Measurements from ENCODE around the gene TSPY1.
"Not testable (repeated sequence)": the region's sequence is repeated elsewhere in the genome, so short reads cannot be mapped to it uniquely, and the experiment has no call there.

The TSPY1 gene

GRCh38 chrY:9466655-9467054, at the start of gene TSPY1:
TSS of gene TSPY1 (plus strand) at chrY:9466955. CDS start at chrY:9467001, 46 bp downstream.
- DNase-seq, result not testable (repeated sequence)

DNA sequence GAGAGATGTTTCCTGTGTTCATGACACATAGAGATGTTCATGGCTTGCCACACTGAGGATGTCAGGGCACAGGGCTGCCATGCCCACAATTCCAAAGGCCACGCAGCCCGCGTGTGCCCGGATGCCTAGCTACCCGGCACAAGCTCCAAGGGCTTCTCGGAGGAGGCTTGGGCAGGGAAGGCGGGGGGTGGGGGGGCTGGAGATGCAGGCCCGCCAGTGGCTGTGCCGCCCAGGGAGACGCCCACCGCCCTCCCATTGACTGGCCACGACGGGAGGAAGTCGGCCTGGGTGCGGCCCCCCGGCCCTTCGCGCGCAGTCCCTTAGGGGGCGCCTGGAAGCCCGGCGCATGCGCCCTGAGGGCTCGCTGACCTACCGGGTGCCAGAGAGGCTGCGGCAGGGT, 20.2 kb downstream of the TSPY1 start, which contains the start of gene TSPY9:
TSPY9 (plus strand) TSS at position 301 of the 400 bp plus-strand sequence; CDS start at position 347, 46 bp downstream.
- DNase-seq, result not testable (repeated sequence)

- not testable (repeated sequence) for DNase-seq
Observed at GRCh38 chrY:9504396-9504795, 37.6 kb downstream of the TSPY1 start.

- DNase-seq, result not testable (repeated sequence)
Observed at GRCh38 chrY:9516287-9516686, 49.5 kb downstream of the TSPY1 start.
